ENCODE data around the gene SCGB1D4.

GRCh38 chr11:62309991-62310390 lies 11.1 kb upstream of the SCGB1D4 start:
- TF ChIP-seq CTCF (IDR thresholded peaks at IDR 0.05), result no peak
- TF ChIP-seq POLR2A (IDR thresholded peaks at IDR 0.05), result no peak

Data from body of pancreas (tissue), 4 donors.